SW 1271 (cell line): ENCODE measurements around the gene NAV1.
A peak's percentile ranks its signal among the peaks of the same experiment; 100 is the strongest.
"Not testable (repeated sequence)": the region's sequence is repeated elsewhere in the genome, so short reads cannot be mapped to it uniquely, and the experiment has no call there.

Experiments
- DNase-seq, 2 experiments: peaks; one replicate each; lab custom pipeline; 2025; lab: John Stamatoyannopoulos, UW

Gene NAV1

GRCh38 chr1:201520046-201520575 is 18.8 kb upstream of the NAV1 start:
- DNase-seq: not testable (repeated sequence)

GRCh38 chr1:201525193-201525778 is 13.6 kb upstream of the NAV1 start:
- no peak for DNase-seq

GRCh38 chr1:201527879-201528278 is 11.0 kb upstream of the NAV1 start:
- no peak for DNase-seq

GRCh38 chr1:201528631-201529252 is 10.2 kb upstream of the NAV1 start:
- DNase-seq: no peak

- DNase-seq: peak in 1 of 2 experiments; percentile 17
These were observed 8.0 kb upstream of the NAV1 start for GRCh38 chr1:201530741-201531531.

GRCh38 chr1:201531551-201532425 is 7.1 kb upstream of the NAV1 start:
- no peak for DNase-seq

GRCh38 chr1:201533836-201534235 is 5.1 kb upstream of the NAV1 start:
- no peak for DNase-seq

GRCh38 chr1:201535046-201535918 is 3.6 kb upstream of the NAV1 start:
- DNase-seq: peak in 1 of 2 experiments; percentile 19

GRCh38 chr1:201535919-201536245 is 3.0 kb upstream of the NAV1 start:
- no peak for DNase-seq

GRCh38 chr1:201536558-201536957 is 2.4 kb upstream of the NAV1 start:
- DNase-seq: no peak

- DNase-seq: no peak
These were observed 1.9 kb upstream of the NAV1 start for GRCh38 chr1:201537028-201537427.

- no peak for DNase-seq
These were observed 1.5 kb upstream of the NAV1 start for GRCh38 chr1:201537467-201537866.

- DNase-seq: no peak
These were observed 876 bp upstream of the NAV1 start for GRCh38 chr1:201537891-201538611.

- DNase-seq: no peak
These were observed 869 bp downstream of the NAV1 start for GRCh38 chr1:201539561-201540431.

- DNase-seq: no peak
These were observed 2.2 kb downstream of the NAV1 start for GRCh38 chr1:201540846-201541735.

- no peak for DNase-seq
These were observed 3.5 kb downstream of the NAV1 start for GRCh38 chr1:201542309-201543035.

- DNase-seq: no peak
These were observed 5.1 kb downstream of the NAV1 start for GRCh38 chr1:201543871-201544642.
